Peyer's patch (tissue), 4 donors: Measurements from ENCODE around the gene ST8SIA5.

Experiments
- POLR2A ChIP-seq, 2 donors: fragments of 450-650 bp; IDR thresholded peaks; one replicate each; pipeline ENCODE4 v1.5.1; 2017; ENCODE audit warnings: antibody characterized with exemption in 2 of 2, mild to moderate bottlenecking in 2 of 2, moderate library complexity in 2 of 2
- TF ChIP-seq, protein P1 (sequence below), 6 experiments: fragments of 450-650 bp in 4 of 6; fragments of 200-600 bp in 2 of 6; sonication (generic) in 1 of 6; IDR thresholded peaks; one replicate each; pipeline ENCODE4 v1.5.1; 2017 to 2019; ENCODE audit warnings: antibody characterized with exemption in 6 of 6, mild to moderate bottlenecking in 3 of 6, moderate library complexity in 1 of 6

DNA sequence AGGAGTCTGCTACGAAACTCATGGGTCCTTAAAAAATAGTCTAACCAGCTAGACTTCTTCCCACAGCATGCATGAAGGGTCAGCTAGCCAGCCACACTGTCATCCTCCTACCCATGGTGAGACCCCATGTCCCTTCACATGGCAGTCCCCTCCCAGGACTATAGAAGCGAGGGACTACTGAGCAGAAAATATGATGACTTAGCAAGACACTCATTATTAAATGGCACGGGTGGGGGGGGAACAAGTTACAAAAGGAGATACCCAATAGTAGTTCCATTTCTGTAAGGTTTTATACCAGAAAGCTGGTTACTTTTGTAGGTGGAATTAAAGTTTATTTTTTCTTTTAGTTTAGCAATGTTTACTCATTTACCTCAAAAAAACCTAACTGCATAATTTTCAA is 31.5 kb downstream of the ST8SIA5 start:
- TF ChIP-seq, protein P1, sequence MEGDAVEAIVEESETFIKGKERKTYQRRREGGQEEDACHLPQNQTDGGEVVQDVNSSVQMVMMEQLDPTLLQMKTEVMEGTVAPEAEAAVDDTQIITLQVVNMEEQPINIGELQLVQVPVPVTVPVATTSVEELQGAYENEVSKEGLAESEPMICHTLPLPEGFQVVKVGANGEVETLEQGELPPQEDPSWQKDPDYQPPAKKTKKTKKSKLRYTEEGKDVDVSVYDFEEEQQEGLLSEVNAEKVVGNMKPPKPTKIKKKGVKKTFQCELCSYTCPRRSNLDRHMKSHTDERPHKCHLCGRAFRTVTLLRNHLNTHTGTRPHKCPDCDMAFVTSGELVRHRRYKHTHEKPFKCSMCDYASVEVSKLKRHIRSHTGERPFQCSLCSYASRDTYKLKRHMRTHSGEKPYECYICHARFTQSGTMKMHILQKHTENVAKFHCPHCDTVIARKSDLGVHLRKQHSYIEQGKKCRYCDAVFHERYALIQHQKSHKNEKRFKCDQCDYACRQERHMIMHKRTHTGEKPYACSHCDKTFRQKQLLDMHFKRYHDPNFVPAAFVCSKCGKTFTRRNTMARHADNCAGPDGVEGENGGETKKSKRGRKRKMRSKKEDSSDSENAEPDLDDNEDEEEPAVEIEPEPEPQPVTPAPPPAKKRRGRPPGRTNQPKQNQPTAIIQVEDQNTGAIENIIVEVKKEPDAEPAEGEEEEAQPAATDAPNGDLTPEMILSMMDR (IDR thresholded peaks at IDR 0.05): no peak
- no peak for TF ChIP-seq POLR2A (IDR thresholded peaks at IDR 0.05)
